Astrocyte of the spinal cord (primary cell): ENCODE data around the gene KLHL35.

Source experiments
- DNase-seq: peaks from one replicate; pipeline ENCODE4 v3.0.0; 2011; ENCODE audit warnings: low read depth, low spot score
- H3K4me3 ChIP-seq: 2 replicates; pipeline ENCODE4 v1.5.1; 2011; ENCODE audit warnings: low read depth, mild to moderate bottlenecking, low read length, moderate library complexity
- in situ Hi-C: cut with HindIII; loops from 2 replicates; pipeline ENCODE4 v1.10.0; 2017; ENCODE audit warnings: low sequenced_read_pairs
- TF ChIP-seq, protein P1 (sequence below): IDR thresholded peaks from 2 replicates; pipeline ENCODE4 v1.5.1; 2012; ENCODE audit warnings: low read depth, mild to moderate bottlenecking, low read length, inconsistent platforms

The KLHL35 gene

GRCh38 chr11:75467881-75468280 lies 34.9 kb upstream of the KLHL35 start:
- DNase-seq = no peak
- no peak overlapping the region for H3K4me3 ChIP-seq
- in situ Hi-C loops = no loop called here
- TF ChIP-seq, protein P1, sequence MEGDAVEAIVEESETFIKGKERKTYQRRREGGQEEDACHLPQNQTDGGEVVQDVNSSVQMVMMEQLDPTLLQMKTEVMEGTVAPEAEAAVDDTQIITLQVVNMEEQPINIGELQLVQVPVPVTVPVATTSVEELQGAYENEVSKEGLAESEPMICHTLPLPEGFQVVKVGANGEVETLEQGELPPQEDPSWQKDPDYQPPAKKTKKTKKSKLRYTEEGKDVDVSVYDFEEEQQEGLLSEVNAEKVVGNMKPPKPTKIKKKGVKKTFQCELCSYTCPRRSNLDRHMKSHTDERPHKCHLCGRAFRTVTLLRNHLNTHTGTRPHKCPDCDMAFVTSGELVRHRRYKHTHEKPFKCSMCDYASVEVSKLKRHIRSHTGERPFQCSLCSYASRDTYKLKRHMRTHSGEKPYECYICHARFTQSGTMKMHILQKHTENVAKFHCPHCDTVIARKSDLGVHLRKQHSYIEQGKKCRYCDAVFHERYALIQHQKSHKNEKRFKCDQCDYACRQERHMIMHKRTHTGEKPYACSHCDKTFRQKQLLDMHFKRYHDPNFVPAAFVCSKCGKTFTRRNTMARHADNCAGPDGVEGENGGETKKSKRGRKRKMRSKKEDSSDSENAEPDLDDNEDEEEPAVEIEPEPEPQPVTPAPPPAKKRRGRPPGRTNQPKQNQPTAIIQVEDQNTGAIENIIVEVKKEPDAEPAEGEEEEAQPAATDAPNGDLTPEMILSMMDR = no peak

DNA sequence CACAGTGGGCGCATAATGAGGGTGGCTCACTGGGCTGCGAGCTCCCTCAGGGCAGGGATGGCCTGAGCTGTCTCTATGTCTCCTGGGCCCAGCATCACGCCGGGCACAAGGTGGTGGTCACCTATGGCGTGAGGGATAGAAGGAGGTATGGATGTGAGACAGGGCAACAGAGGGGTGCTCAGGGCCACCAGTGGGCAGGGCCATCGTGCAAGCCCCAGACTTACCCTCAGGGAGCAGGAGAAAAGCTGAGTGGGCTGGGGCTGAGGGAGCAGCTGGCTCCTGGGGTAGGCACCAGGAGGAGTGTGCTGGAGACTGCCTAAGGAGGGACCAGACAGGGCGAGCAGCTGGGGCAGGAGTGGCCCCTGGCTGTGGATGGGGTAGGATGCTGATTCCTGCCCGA lies 34.3 kb upstream of the KLHL35 start:
- in situ Hi-C loops = no loop called here
- TF ChIP-seq, protein P1 = no peak
- H3K4me3 ChIP-seq = no peak overlapping the region
- no peak for DNase-seq

DNA sequence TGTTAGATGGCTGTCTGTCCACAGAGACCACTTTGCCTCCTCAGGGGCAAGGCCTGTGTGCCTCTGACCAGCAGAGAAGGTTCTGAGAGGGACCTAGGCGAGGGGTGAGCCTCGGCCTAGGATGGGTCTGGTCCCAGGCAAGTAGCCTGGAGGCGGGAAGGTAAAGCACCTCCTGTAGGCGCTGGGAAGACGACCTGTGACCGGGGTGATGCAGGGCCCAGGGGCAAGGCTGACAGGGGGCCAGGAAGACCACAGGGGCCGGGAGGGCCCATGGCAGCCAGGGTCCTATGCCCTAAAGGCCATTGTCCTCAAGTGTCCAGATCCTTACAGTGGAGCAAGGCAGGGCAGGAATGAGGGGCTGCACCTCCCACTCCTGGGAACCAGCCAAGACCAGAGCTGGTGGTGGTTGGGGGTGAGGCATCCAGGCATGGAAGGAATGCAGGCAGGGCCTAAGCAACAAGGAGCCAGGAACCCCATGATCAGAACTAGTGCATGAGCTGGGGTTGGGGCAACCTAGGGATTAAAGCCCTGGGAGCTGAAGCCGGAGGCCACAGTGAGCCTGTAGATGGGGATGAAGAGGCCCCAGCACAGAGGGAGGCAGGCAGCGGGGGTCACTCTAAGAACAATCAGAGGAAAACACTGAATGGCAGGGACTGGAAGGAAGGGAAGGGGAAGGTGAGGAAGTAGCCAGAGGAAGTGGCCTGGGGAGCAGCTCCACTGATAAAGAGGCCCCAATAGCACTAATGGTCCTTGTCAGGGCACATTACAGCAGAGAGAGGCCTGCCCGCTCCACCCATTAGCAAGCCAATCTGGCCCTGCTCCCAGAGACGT lies 32.9 kb upstream of the KLHL35 start:
- peak; percentile 29 for DNase-seq
- TF ChIP-seq, protein P1 = no peak
- no peak overlapping the region for H3K4me3 ChIP-seq
- in situ Hi-C loops = no loop called here

- no peak for DNase-seq
- TF ChIP-seq, protein P1 = no peak
- in situ Hi-C loops = no loop called here
These were observed 30.2 kb upstream of the KLHL35 start for GRCh38 chr11:75463106-75463774.

GRCh38 chr11:75462117-75462653 lies 29.2 kb upstream of the KLHL35 start:
- TF ChIP-seq, protein P1 = no peak
- in situ Hi-C loops = no loop called here
- no peak for DNase-seq
- H3K4me3 ChIP-seq = no peak overlapping the region

More at GRCh38 chr11:75463106-75463774, 30.2 kb upstream of the KLHL35 start:
- no peak overlapping the region for H3K4me3 ChIP-seq

GRCh38 chr11:75461151-75461550 lies 28.1 kb upstream of the KLHL35 start:
- TF ChIP-seq, protein P1 = no peak
- no peak for DNase-seq
- H3K4me3 ChIP-seq = no peak overlapping the region
- in situ Hi-C loops = no loop called here
